ENCODE data around the gene SGCD.

GRCh38 chr5:156759156-156759555 lies 432.2 kb downstream of the SGCD start:
- TF ChIP-seq, protein P1, sequence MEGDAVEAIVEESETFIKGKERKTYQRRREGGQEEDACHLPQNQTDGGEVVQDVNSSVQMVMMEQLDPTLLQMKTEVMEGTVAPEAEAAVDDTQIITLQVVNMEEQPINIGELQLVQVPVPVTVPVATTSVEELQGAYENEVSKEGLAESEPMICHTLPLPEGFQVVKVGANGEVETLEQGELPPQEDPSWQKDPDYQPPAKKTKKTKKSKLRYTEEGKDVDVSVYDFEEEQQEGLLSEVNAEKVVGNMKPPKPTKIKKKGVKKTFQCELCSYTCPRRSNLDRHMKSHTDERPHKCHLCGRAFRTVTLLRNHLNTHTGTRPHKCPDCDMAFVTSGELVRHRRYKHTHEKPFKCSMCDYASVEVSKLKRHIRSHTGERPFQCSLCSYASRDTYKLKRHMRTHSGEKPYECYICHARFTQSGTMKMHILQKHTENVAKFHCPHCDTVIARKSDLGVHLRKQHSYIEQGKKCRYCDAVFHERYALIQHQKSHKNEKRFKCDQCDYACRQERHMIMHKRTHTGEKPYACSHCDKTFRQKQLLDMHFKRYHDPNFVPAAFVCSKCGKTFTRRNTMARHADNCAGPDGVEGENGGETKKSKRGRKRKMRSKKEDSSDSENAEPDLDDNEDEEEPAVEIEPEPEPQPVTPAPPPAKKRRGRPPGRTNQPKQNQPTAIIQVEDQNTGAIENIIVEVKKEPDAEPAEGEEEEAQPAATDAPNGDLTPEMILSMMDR (IDR thresholded peaks at IDR 0.05) = no peak
- TF ChIP-seq POLR2A (IDR thresholded peaks at IDR 0.05) = no peak

Data from uterus (tissue), 2 donors.